Measurements from ENCODE around the gene DPEP2.
A peak's percentile ranks its signal among the peaks of the same experiment; 100 is the strongest.
"Not testable (repeated sequence)": the region's sequence is repeated elsewhere in the genome, so short reads cannot be mapped to it uniquely, and the experiment has no call there.

The DPEP2 gene

GRCh38 chr16:68000450-68000849, 1.2 kb upstream of the DPEP2 start:
- Histone ChIP-seq H3K36me3 (ENCODE audit: insufficient read depth) (no peaks in the 10 kb centered on the region), H3K4me1 (ENCODE audit: low read depth, poor library complexity, severe bottlenecking) (no peaks in the 10 kb centered on the region), H3K27me3 (ENCODE audit: insufficient read depth, low read depth) (no peaks in the 10 kb centered on the region), H3K4me3 (IDR thresholded peaks at IDR 0.05; ENCODE audit: insufficient read depth, low read depth, low read length) (no peak overlapping the region), H2AFZ (ENCODE audit: low read depth) (no peak overlapping the region), H3K27ac (no peak overlapping the region), H4K20me1 (ENCODE audit: insufficient read depth) (no peaks in the 10 kb centered on the region), H3K79me2 (ENCODE audit: insufficient read depth, low read depth) (no peaks in the 10 kb centered on the region), H3K9ac (no peak overlapping the region), H3K4me2 (no peak overlapping the region)
- TF ChIP-seq CTCF (conservative IDR thresholded peaks at IDR 0.05; ENCODE audit: low read depth, low read length), result no peak

- Histone ChIP-seq H3K27me3 (ENCODE audit: insufficient read depth, low read depth) (no peaks in the 10 kb centered on the region), H3K4me2 (no peak overlapping the region), H3K9ac (no peak overlapping the region)
These were observed 701 bp upstream of the DPEP2 start for GRCh38 chr16:67999985-68000384.

GRCh38 chr16:67998231-67998778, 979 bp downstream of the DPEP2 start:
- H4K20me1 ChIP-seq (ENCODE audit: insufficient read depth); H3K36me3 ChIP-seq (ENCODE audit: insufficient read depth); H3K27ac ChIP-seq; H3K4me3 ChIP-seq (IDR thresholded peaks at IDR 0.05; ENCODE audit: insufficient read depth, low read depth, low read length); H3K4me2 ChIP-seq; H3K9ac ChIP-seq; H3K79me2 ChIP-seq (ENCODE audit: insufficient read depth, low read depth); H3K4me1 ChIP-seq (ENCODE audit: low read depth, poor library complexity, severe bottlenecking); H2AFZ ChIP-seq (ENCODE audit: low read depth); H3K27me3 ChIP-seq (ENCODE audit: insufficient read depth, low read depth): not testable (repeated sequence)

More at GRCh38 chr16:67999985-68000384, 701 bp upstream of the DPEP2 start:
- no peaks in the 10 kb centered on the region for H3K4me1 ChIP-seq (ENCODE audit: low read depth, poor library complexity, severe bottlenecking)
- no peaks in the 10 kb centered on the region for H3K36me3 ChIP-seq (ENCODE audit: insufficient read depth)
- H4K20me1 ChIP-seq (ENCODE audit: insufficient read depth), result no peaks in the 10 kb centered on the region
- H3K4me3 ChIP-seq (IDR thresholded peaks at IDR 0.05; ENCODE audit: insufficient read depth, low read depth, low read length), result no peak overlapping the region
- no peak overlapping the region for H3K27ac ChIP-seq
- TF ChIP-seq CTCF (conservative IDR thresholded peaks at IDR 0.05; ENCODE audit: low read depth, low read length), result no peak
- H2AFZ ChIP-seq (ENCODE audit: low read depth), result no peak overlapping the region
- H3K79me2 ChIP-seq (ENCODE audit: insufficient read depth, low read depth), result no peaks in the 10 kb centered on the region

- no peak for TF ChIP-seq CTCF (conservative IDR thresholded peaks at IDR 0.05; ENCODE audit: low read depth, low read length)
- H4K20me1 ChIP-seq (ENCODE audit: insufficient read depth), result no peaks in the 10 kb centered on the region
- no peak overlapping the region for H3K4me3 ChIP-seq (IDR thresholded peaks at IDR 0.05; ENCODE audit: insufficient read depth, low read depth, low read length)
These were observed 2.6 kb downstream of the DPEP2 start for GRCh38 chr16:67996666-67997065.

GRCh38 chr16:67995423-67995822, 3.9 kb downstream of the DPEP2 start:
- no peak overlapping the region for H2AFZ ChIP-seq (ENCODE audit: low read depth)
- H3K27me3 ChIP-seq (ENCODE audit: insufficient read depth, low read depth), result no peaks in the 10 kb centered on the region
- H3K27ac ChIP-seq, result no peak overlapping the region
- H3K36me3 ChIP-seq (ENCODE audit: insufficient read depth), result no peaks in the 10 kb centered on the region
- no peak overlapping the region for H3K4me3 ChIP-seq (IDR thresholded peaks at IDR 0.05; ENCODE audit: insufficient read depth, low read depth, low read length)
- H3K9ac ChIP-seq, result no peak overlapping the region
- no peak for TF ChIP-seq CTCF (conservative IDR thresholded peaks at IDR 0.05; ENCODE audit: low read depth, low read length)
- no peaks in the 10 kb centered on the region for H3K79me2 ChIP-seq (ENCODE audit: insufficient read depth, low read depth)
- no peak overlapping the region for H3K4me2 ChIP-seq
- H3K4me1 ChIP-seq (ENCODE audit: low read depth, poor library complexity, severe bottlenecking), result peaks cover 14% of the 10 kb centered on the region
- H4K20me1 ChIP-seq (ENCODE audit: insufficient read depth), result no peaks in the 10 kb centered on the region

More at GRCh38 chr16:67996666-67997065, 2.6 kb downstream of the DPEP2 start:
- Histone ChIP-seq H3K4me1 (ENCODE audit: low read depth, poor library complexity, severe bottlenecking) (peaks cover 14% of the 10 kb centered on the region), H3K27ac (no peak overlapping the region), H3K27me3 (ENCODE audit: insufficient read depth, low read depth) (no peaks in the 10 kb centered on the region), H3K79me2 (ENCODE audit: insufficient read depth, low read depth) (no peaks in the 10 kb centered on the region), H3K9ac (no peak overlapping the region), H2AFZ (ENCODE audit: low read depth) (no peak overlapping the region), H3K36me3 (ENCODE audit: insufficient read depth) (no peaks in the 10 kb centered on the region), H3K4me2 (no peak overlapping the region)

GRCh38 chr16:67994040-67994408, 5.3 kb downstream of the DPEP2 start:
- H3K27me3 ChIP-seq (ENCODE audit: insufficient read depth, low read depth); H3K4me3 ChIP-seq (IDR thresholded peaks at IDR 0.05; ENCODE audit: insufficient read depth, low read depth, low read length); H3K27ac ChIP-seq; H3K36me3 ChIP-seq (ENCODE audit: insufficient read depth); H4K20me1 ChIP-seq (ENCODE audit: insufficient read depth); H3K79me2 ChIP-seq (ENCODE audit: insufficient read depth, low read depth): not testable (repeated sequence)
- peaks cover 14% of the 10 kb centered on the region for H3K4me1 ChIP-seq (ENCODE audit: low read depth, poor library complexity, severe bottlenecking)
- peak overlapping the region; percentile 99 for H2AFZ ChIP-seq (ENCODE audit: low read depth)
- H3K9ac ChIP-seq, result peak overlapping the region; percentile 49; the same call in 1 of the 2 replicates
- peak overlapping the region; percentile 92; the same call in 1 of the 2 replicates for H3K4me2 ChIP-seq
